ENCODE results near the gene SNX30. TPM values are rescaled to one million over a fixed set of nuclear protein-coding genes. Genes with fewer than 3 reads are reported as not detected.

The SNX30 gene
- total RNA-seq, 2 donors from 2014 or later, result 6.3 to 38.7 TPM

DNA sequence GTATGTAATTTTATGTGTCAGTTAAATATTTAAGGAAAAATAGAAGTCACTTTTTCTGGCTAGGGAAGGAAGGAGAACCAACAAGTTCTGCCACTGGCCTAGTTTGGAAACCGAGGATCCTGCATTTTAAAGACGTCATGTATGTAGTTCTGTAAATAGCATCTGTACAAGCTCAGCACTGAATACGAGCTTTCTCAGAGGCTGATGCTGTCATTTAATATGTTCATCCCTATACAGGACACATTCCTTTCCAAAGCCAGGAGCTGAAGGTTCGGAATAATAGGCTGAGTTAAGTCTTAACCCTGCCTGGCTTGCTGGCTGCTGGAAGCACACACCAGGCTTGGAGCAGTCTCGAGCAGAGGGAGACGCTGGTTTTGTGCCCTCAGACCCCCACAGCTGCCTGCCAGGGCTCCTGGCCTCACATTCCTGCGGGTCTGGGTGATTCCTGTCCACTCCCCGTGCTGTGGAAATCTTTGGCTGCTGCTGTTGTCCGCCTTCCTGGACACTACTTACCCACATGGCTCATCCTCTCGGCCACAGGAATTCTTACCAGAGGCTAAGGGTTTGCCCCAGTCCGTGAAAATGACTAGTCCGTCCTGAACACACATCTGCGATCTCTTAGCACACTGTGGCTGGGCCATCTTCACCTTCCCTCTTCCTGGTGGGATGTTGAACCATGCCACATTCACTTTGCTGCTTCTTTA is 103.5 kb downstream of the SNX30 start:
- no peak for DNase-seq (ENCODE audit: low spot score)
- intact Hi-C loops (cut with DNase I), result no loop called here
- H3K27me3 ChIP-seq (replicated peaks; ENCODE audit: insufficient read depth), result no peaks in the 10 kb centered on the region
- H3K9me3 ChIP-seq, result no peaks in the 10 kb centered on the region
- H3K4me3 ChIP-seq, result no peak overlapping the region
- H3K36me3 ChIP-seq, result no peaks in the 10 kb centered on the region
- 78% methylated on average over 13 of the region's 13 CpGs for WGBS
- no peak overlapping the region for H3K27ac ChIP-seq
- no peaks in the 10 kb centered on the region for H3K4me1 ChIP-seq (replicated peaks)
- TF ChIP-seq, protein P1, sequence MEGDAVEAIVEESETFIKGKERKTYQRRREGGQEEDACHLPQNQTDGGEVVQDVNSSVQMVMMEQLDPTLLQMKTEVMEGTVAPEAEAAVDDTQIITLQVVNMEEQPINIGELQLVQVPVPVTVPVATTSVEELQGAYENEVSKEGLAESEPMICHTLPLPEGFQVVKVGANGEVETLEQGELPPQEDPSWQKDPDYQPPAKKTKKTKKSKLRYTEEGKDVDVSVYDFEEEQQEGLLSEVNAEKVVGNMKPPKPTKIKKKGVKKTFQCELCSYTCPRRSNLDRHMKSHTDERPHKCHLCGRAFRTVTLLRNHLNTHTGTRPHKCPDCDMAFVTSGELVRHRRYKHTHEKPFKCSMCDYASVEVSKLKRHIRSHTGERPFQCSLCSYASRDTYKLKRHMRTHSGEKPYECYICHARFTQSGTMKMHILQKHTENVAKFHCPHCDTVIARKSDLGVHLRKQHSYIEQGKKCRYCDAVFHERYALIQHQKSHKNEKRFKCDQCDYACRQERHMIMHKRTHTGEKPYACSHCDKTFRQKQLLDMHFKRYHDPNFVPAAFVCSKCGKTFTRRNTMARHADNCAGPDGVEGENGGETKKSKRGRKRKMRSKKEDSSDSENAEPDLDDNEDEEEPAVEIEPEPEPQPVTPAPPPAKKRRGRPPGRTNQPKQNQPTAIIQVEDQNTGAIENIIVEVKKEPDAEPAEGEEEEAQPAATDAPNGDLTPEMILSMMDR (IDR thresholded peaks at IDR 0.05), result no peak
- TF ChIP-seq POLR2AphosphoS5 (IDR thresholded peaks at IDR 0.05) (no peak), POLR2A (IDR thresholded peaks at IDR 0.05) (no peak)

DNA sequence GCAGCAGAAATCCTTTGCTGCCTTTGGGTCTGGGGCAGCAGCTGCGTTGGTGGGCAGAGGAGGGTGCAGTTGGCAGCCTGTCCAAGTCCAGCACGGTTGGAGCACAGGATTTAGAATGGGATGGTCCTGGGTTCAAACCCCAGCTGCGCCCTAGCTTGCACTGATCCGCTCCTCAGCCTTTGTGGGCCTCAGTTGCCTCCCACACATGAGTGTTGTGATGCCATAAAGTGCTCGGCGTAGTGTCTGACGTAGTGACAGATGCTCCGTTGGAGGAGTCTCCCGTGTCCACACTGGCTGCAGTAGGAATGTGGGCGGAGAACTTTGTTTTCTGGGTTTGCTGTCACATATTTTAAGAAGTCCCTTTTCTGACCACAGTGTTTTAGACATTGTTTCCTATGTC is 104.1 kb downstream of the SNX30 start:
- no peak overlapping the region for H3K27ac ChIP-seq
- H3K4me1 ChIP-seq (replicated peaks), result no peaks in the 10 kb centered on the region
- no peak overlapping the region for H3K4me3 ChIP-seq
- H3K9me3 ChIP-seq, result no peaks in the 10 kb centered on the region
- H3K27me3 ChIP-seq (replicated peaks; ENCODE audit: insufficient read depth), result no peaks in the 10 kb centered on the region
- WGBS, result 90% methylated on average over 10 of the region's 10 CpGs
- intact Hi-C loops (cut with DNase I), result no loop called here
- no peaks in the 10 kb centered on the region for H3K36me3 ChIP-seq
- no peak for DNase-seq (ENCODE audit: low spot score)
- TF ChIP-seq, protein P1 (IDR thresholded peaks at IDR 0.05), result no peak
- TF ChIP-seq POLR2AphosphoS5 (IDR thresholded peaks at IDR 0.05) (no peak), POLR2A (IDR thresholded peaks at IDR 0.05) (no peak)

DNA sequence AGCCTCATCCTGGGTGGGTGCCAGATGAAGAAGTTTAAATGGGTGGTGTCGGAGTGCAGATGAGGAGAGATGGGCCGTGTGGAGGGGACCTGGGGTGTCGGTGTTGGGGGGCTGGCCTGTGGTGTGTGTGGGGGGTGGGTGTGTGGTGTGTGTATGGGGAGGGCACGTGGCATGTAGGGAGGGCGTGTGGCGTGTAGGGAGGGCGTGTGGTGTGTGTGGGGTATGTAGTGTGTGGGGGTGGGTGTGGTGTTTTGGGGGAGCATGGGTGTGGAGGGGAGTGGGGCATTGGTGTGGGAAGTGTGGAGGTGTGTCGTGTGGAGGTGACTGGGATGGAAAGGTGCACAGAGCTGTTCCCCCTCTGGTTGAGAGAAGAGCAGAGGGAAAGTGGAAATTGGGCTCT is 105.6 kb downstream of the SNX30 start:
- DNase-seq (ENCODE audit: low spot score), result no peak
- TF ChIP-seq, protein P1 (IDR thresholded peaks at IDR 0.05), result no peak
- TF ChIP-seq POLR2A (IDR thresholded peaks at IDR 0.05) (no peak), POLR2AphosphoS5 (IDR thresholded peaks at IDR 0.05) (no peak)
- Histone ChIP-seq H3K9me3 (no peaks in the 10 kb centered on the region), H3K27ac (no peak overlapping the region), H3K4me3 (no peak overlapping the region), H3K27me3 (replicated peaks; ENCODE audit: insufficient read depth) (no peaks in the 10 kb centered on the region), H3K4me1 (replicated peaks) (no peaks in the 10 kb centered on the region), H3K36me3 (no peaks in the 10 kb centered on the region)
- 94% methylated on average over 8 of the region's 8 CpGs for WGBS
- intact Hi-C loops (cut with DNase I), result no loop called here

DNA sequence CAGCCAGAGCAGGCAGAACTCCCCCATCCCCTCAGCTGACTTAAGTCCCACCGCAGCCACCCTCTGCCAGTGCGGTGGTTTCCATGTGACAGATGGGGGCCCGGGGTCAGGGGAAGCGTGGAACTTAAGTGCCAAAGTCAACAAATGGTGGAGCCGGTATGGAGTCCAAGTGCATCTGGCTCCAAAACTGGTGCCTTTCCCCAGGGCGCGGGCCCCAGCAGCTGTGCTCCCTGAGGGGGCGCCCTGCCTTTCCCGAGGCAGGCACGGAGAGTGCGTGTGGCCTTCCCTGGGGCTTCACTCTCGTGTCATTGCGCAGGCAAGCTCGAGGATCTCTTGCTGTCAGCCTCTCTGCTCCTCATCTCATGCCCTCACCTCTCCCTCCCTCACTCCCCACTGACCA is 106.3 kb downstream of the SNX30 start:
- DNase-seq (ENCODE audit: low spot score), result no peak
- H3K4me1 ChIP-seq (replicated peaks), result no peaks in the 10 kb centered on the region
- H3K36me3 ChIP-seq, result no peaks in the 10 kb centered on the region
- 82% methylated on average over 14 of the region's 14 CpGs for WGBS
- no peak overlapping the region for H3K4me3 ChIP-seq
- H3K27ac ChIP-seq, result no peak overlapping the region
- H3K9me3 ChIP-seq, result no peaks in the 10 kb centered on the region
- TF ChIP-seq, protein P1 (IDR thresholded peaks at IDR 0.05), result no peak
- TF ChIP-seq POLR2AphosphoS5 (IDR thresholded peaks at IDR 0.05), result no peak
- no peak for TF ChIP-seq POLR2A (IDR thresholded peaks at IDR 0.05)
- H3K27me3 ChIP-seq (replicated peaks; ENCODE audit: insufficient read depth), result no peaks in the 10 kb centered on the region
- intact Hi-C loops (cut with DNase I), result no loop called here

DNA sequence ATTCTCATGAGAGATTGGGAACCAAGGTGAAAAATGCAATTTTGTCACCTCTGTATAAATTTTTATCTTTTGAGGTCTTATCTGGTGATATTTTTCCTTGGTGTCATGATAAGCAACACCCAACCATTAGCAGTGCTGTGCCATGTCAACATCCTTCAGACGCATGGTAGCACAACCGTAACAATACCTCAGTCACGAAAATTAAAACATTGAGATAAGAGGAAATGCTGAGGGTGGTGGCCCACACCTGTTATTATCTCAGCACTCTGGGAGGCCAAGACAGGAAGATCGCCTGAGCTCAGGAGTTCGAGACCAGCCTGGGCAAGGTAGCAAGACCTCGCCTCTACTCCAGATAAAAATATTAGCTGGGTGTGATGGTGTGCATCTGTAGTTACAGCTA is 107.4 kb downstream of the SNX30 start:
- no peak overlapping the region for H3K4me3 ChIP-seq
- no peak overlapping the region for H3K27ac ChIP-seq
- no peak for DNase-seq (ENCODE audit: low spot score)
- H3K4me1 ChIP-seq (replicated peaks), result no peaks in the 10 kb centered on the region
- 94% methylated on average over 6 of the region's 6 CpGs for WGBS
- TF ChIP-seq, protein P1 (IDR thresholded peaks at IDR 0.05), result no peak
- TF ChIP-seq POLR2A (IDR thresholded peaks at IDR 0.05), result no peak
- TF ChIP-seq POLR2AphosphoS5 (IDR thresholded peaks at IDR 0.05), result no peak
- intact Hi-C loops (cut with DNase I), result no loop called here
- H3K36me3 ChIP-seq, result no peaks in the 10 kb centered on the region
- H3K9me3 ChIP-seq, result no peaks in the 10 kb centered on the region
- no peaks in the 10 kb centered on the region for H3K27me3 ChIP-seq (replicated peaks; ENCODE audit: insufficient read depth)

Data from prostate gland (tissue), 2 donors.